HG03571 (cell line): ENCODE results near the gene CTIF.

Experiments used
- ATAC-seq: cut with Tn5 transposase; IDR thresholded peaks from one replicate; pipeline ENCODE4 v1.9.1; 2021; ENCODE audit not compliant: unreplicated experiment

The CTIF gene

GRCh38 chr18:48599391-48599790, 60.6 kb downstream of the CTIF start:
- no peak for ATAC-seq

DNA sequence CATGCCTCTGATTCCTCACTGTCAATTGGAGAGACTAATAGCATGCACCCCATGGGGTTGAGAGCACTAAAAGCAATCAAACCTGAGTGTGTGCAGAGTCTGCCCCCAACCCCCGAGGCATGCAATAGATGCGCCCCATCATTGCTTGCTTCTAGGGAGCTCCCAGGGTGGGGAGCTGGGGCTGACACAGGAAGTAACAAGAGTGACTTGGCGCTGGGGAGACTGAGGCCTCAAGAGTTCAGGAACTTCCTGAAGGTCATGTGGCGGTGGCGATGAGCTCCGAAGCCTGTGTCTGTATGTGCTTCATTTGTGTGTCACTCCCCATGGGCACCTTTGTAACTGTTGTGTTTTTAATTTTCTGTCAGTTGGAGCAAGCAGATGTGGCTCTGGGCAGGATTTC, 61.2 kb downstream of the CTIF start:
- ATAC-seq, result no peak

DNA sequence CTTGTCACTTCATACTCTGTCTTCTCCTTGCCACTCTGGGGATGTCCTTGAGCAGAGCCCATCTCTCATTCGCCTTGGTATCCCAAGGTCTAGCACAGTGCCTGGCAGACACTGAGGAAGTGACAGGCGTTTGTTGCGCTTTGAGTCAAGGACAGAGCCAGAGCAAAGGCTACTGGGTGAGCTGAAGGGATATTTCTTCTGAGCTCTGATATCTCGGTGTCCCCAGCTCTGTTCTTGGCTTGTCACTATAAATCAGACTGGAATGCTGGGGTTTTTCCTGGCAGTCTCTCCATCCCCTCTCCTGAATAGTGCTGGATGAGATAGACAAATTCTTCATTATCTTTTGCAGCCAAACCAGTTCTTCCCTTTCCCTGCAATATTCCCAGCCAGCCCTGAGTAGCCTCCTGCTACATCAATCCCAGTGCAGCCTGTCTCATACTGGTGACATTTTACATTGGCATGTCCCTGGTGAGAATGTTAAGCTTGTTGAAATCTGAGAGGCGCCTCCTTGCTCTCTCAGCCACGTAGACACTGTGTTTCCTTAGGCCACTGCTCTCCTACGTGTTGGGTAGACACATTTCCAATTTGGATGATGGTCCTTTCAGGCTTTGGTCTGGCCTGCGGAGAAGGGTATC, 61.7 kb downstream of the CTIF start:
- ATAC-seq, result no peak

GRCh38 chr18:48601343-48601742, 62.5 kb downstream of the CTIF start:
- no peak for ATAC-seq

GRCh38 chr18:48602759-48603390, 64.0 kb downstream of the CTIF start:
- no peak for ATAC-seq

GRCh38 chr18:48605408-48605845, 66.6 kb downstream of the CTIF start:
- no peak for ATAC-seq

DNA sequence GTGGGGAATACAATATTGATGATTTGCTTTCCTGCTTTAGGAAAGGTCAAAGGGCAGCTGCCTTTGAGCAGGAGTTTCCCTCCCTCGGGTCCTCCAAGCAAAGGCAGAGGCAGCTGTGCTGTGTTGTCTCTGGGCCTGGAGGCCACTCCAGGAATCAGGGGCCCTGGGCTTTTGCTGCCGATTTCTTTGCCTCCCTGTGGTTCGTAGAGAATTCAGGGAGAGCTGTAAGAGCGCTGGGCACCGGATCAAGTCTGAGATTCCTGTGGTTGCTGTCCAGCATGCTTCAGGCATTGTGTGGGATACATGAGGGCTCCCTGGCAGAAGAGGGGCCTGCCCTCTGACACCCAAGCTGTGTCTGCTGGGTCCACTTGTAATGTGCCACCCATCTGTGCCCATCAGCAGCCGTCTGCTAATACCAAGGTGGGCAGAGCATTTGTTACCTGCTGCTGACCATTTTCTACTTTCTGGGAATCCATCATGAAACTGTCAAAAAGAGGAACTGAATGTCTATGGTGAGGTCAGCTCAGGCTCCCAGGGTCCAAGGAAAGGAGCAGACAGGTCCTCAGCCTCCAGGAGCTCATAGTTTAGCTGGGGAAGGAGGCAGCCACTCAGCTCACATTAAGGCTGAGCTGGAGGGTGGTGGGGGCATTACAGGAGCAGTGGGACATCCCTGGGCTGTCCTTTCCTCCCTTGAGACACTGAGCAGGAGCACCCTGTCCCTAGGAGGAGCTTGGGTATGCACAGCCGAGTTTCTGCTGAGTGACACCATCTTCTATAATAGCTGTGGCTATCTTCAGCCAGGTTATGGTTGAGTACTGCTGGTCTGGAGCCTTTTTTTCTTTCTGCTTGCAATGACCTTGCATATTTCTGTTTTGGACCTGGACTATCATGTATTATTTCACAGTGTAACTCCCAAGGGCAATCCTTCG, 68.5 kb downstream of the CTIF start:
- ATAC-seq, result no peak

DNA sequence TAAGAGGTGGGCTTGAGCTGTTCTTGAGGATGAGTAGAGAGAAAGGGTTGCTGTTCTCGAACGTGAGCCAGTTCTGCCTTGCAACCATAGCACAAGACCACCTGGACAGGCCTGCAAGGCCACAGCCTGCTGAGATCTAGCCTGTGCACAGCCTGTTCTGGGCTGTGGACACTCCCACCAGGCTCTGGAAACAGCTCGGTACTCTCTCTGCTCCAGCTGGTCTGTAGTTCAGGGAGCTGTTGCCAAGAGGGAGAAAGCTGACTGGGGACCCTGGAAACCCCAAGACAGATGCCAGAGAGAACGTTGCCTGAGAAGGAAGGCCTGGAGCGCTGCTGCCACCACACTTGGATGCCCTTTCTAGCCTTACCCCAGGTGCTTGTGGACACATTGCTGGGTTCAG, 69.8 kb downstream of the CTIF start:
- no peak for ATAC-seq

- no peak for ATAC-seq
Observed at GRCh38 chr18:48609114-48609513, 70.3 kb downstream of the CTIF start.

GRCh38 chr18:48609820-48610815, 71.3 kb downstream of the CTIF start:
- ATAC-seq, result no peak

DNA sequence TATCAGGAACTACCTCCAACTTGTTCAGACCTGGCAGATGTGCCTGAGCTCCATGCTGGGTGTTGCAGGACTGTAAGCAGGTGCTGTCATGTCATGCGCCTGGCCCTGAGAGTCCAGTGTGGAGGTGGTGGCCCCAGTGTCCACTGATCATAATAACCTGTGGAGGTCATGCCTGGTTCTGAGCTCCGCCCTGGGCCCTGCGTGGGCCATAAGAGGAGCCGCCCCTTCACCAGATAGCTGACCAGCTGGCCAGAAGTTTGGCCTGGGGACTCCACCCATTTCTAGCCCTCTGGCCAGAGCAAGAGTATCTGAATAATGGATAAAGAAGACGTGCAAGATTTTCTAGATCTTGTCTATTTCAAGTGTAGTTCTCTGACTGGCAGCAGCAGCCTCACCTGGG, 72.4 kb downstream of the CTIF start:
- no peak for ATAC-seq

DNA sequence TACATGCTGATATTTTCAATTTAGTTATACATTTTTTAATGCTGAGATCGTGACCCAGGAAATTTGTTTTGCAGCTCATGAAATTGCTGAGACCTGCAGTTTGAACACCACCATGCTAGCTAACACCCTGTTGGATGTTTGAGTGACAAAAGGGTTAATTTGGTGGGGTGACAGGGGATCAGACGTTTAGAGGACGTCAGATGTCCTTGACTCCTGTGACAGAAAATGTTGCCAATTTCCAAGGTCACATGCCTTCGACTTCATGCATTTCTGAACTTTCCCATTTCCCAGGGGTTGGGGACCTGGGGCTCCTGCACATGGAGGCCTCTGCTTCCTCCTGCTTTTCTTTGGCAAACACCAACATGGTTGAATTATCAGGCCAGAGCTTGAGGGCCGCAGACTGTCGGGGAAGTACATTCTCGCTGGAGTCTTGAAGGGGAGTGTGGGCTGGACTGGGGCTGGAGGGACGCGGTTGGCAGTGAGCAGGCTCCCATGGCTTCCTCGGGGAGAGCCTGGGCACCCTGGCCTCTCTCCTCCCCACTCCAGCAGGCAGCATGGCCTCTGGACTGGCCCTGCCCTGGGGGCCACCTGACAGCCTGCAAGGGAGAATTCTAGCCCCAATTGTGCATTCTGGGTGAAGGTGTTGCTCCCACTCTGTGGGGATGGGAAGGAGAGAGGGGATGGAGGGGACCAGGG, 73.1 kb downstream of the CTIF start:
- ATAC-seq, result no peak

DNA sequence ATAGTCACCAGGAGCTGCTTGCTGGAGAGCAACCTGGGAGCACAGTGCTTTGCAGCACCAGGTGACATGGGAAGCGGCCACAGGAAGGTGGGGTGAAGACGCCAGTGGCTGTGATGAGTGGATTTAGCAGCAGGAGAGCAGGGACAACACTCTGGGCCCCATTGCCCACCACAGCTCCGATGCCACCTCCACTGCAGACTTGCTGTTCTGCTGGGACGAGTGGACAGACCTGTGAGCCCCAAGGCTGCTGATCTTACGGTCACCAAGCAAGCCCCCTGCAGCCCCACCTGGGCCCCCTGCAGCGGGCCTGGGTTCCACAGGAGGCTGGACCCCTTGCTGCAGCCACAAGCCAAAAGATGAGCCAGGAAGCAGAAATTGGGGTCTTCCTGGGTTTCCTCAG, 73.7 kb downstream of the CTIF start:
- ATAC-seq, result no peak

DNA sequence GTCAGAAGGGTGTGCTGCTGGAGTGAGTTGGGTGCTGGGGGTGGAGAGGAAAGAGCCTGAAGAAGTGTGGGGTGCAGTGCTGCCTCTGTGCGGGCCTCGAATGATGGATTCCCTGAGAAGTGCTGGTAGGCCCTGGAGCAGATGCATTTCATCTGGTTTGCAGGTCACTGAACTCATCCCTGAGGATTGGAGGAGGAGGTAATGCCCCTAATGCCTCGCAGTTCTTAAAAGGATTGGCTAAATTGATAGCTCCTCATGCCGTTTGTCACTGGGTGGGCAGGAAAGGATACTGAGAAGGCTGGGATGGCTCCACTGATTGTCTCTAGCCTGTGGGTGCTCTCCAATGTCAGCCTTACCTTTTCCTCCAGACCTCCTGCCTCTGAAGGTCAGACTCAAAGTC, 74.1 kb downstream of the CTIF start:
- ATAC-seq, result no peak

DNA sequence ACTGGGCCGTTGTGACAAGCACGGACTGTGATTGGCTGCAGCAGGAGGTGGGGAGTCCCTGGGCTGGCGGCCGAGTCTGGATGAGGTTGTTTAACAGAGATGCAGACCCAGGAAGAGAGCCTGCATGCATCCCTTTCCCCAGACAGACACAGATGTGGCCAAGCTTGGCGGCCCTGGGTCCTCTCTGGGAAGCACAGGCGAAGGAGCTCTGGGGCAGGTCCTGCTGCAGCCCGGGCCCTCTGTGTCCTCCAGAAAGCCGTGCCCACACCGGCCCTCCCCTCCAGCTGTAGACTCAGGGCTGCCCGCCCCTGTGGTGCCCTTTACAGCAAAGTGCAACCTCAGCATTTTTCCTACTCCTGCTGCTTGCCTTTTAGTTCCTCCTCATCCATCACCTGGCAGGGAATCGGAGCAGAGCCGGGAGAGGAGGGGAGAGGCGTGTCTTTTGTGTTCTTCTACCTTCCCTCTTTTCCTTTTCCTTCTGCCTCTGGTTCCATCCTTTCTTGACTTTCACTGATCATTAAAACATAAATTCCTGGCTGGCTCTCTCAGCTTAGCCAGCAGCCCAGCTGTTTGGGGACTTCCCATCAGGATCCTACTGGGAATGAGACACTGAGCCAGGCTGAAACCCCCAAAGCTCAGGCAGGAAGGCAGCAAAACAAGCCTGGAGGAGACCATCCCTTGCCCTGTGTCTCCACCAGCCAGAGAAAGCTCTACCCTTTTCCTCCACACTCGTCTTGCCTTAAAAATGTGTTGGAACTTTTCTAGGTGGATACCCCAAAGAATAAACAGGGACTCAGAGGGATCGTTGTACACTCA, 75.0 kb downstream of the CTIF start:
- no peak for ATAC-seq

- ATAC-seq, result no peak
Observed at GRCh38 chr18:48615566-48616401, 77.0 kb downstream of the CTIF start.

DNA sequence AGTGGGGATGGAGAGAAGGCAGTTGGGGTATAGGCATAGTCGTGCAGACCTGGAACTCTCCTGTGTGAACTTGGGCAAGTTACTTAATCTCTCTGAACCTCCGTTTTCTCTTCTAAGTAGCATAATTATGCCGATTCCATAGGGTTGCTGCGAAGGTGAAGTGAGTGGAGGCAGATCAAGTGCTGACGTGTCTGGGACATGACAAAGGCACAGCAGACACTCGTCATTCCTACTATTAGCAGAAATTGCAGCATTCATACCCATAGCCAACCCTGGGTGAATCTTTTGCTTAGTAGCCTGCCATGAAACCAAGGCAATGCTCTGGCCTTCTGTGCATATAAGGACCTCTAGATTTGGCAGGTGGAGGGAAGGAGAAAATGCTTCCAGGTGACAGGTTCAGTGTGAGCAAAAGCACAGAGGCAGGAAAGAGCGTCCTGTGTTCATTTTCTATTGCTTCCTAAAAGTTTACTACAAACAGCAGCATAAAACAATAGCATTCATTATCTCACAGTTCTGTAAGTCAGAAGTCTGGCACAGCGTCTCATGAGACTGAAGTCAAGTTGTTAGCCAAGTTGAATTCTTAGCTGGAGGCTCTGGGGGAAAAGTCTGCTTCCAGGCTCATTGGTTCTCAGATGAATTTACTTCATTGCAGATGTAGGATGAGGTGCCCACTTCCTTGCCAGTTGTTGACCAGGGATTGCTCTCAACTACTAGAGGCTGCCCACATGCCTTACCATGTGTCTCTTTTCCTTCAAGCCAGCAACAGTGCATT, 77.8 kb downstream of the CTIF start:
- no peak for ATAC-seq
